Osteoblast (primary cell): Measurements from ENCODE around the gene MBOAT7. TPM values are rescaled to one million over a fixed set of nuclear protein-coding genes. Genes with fewer than 3 reads are reported as not detected.

Experiments
- DNase-seq: peaks from one replicate; pipeline ENCODE4 v3.0.0; 2011; ENCODE audit warnings: low spot score, mixed read lengths; ENCODE audit not compliant: insufficient read length; ENCODE audit errors: missing footprints
- H2AFZ ChIP-seq: 2 replicates; pipeline ENCODE4 v1.6.0; 2011; ENCODE audit warnings: mild to moderate bottlenecking, low read length
- H3K27ac ChIP-seq: 2 replicates; pipeline ENCODE4 v1.5.1; 2011; ENCODE audit warnings: mild to moderate bottlenecking, low read depth, low read length, moderate library complexity
- H3K27me3 ChIP-seq: 2 replicates; pipeline ENCODE4 v1.6.0; 2012; ENCODE audit warnings: mild to moderate bottlenecking, control low read depth, inconsistent platforms, low read length, moderate library complexity; ENCODE audit not compliant: insufficient read depth
- H3K36me3 ChIP-seq: 2 replicates; pipeline ENCODE4 v1.5.1; 2011; ENCODE audit warnings: mild to moderate bottlenecking, low read length, control low read depth, moderate library complexity; ENCODE audit not compliant: insufficient read depth
- H3K4me1 ChIP-seq: 2 replicates; pipeline ENCODE4 v1.5.1; 2011; ENCODE audit warnings: mild to moderate bottlenecking, low read length, control low read depth, moderate library complexity; ENCODE audit not compliant: insufficient read depth
- H3K4me2 ChIP-seq: 2 replicates; pipeline ENCODE4 v1.6.0; 2011; ENCODE audit warnings: mild to moderate bottlenecking, low read length; ENCODE audit not compliant: insufficient read depth
- H3K4me3 ChIP-seq: fragments of 200-600 bp; sonication (generic); 3 replicates; pipeline ENCODE4 v1.5.1; 2012; ENCODE audit warnings: mild to moderate bottlenecking, low read length, inconsistent platforms; ENCODE audit not compliant: insufficient read depth
- H3K79me2 ChIP-seq: 2 replicates; pipeline ENCODE4 v1.6.0; 2012; ENCODE audit warnings: mild to moderate bottlenecking, low read length, control low read depth, inconsistent platforms; ENCODE audit not compliant: insufficient read depth
- H3K9me3 ChIP-seq: 2 replicates; pipeline ENCODE4 v1.5.1; 2011; ENCODE audit warnings: low read depth, low read length, control low read depth
- H4K20me1 ChIP-seq: 2 replicates; pipeline ENCODE4 v1.6.0; 2012; ENCODE audit warnings: mild to moderate bottlenecking, low read length, control low read depth; ENCODE audit not compliant: insufficient read depth
- CTCF ChIP-seq: IDR thresholded peaks from 2 replicates; pipeline ENCODE4 v1.5.1; 2011; ENCODE audit warnings: mild to moderate bottlenecking, low read depth, low read length, moderate library complexity; ENCODE audit errors: extremely low read depth
- total RNA-seq: library from RNA; depleted of rRNA; stranded (reverse); fragments of >200 nt; gene quantifications from 2 replicates; pipeline ENCODE4 v1.2.3, GENCODE V29; 2012

Gene MBOAT7
- total RNA-seq, 1 donor, result 26.1 TPM

DNA sequence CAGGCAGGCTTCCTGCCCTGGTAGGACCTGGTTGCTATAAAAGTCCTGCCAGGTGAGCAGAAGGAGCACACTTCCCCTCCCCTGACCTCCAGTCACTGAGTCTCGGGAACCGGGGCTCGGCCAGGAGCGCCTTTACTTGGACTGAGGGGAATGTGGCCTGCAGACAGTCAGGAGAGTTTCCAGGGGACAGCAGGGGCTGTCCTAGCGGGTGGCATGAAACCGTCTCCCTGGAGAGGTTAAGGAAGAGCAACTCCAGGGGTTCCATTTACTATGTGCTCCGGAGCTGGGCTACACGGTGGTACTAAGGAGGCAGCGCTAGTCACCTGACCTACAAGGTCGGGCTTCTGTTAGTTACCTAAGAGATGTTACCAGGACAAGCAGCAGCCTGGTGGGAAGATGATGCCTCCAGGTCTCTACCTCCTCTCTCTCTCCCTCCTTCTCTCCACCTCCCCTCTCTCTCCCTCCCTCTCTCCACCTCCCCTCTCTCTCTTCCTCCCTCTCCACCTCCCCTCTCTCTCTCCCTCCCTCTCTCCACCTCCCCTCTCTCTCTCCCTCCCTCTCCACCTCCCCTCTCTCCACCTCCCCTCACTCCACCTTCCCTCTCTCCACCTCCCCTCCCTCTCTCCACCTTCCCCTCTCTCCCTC is 55.9 kb downstream of the MBOAT7 start:
- no peak for DNase-seq
- peaks cover 9% of the 10 kb centered on the region for H3K79me2 ChIP-seq
- TF ChIP-seq CTCF, result no peak
- peaks cover 22% of the 10 kb centered on the region for H3K36me3 ChIP-seq
- H2AFZ ChIP-seq, result no peak overlapping the region
- no peaks in the 10 kb centered on the region for H3K9me3 ChIP-seq
- H4K20me1 ChIP-seq, result peaks cover 1% of the 10 kb centered on the region
- H3K27ac ChIP-seq, result no peak overlapping the region
- H3K4me1 ChIP-seq, result peaks cover 11% of the 10 kb centered on the region
- no peak overlapping the region for H3K4me2 ChIP-seq
- no peaks in the 10 kb centered on the region for H3K27me3 ChIP-seq
- H3K4me3 ChIP-seq, result no peak overlapping the region

DNA sequence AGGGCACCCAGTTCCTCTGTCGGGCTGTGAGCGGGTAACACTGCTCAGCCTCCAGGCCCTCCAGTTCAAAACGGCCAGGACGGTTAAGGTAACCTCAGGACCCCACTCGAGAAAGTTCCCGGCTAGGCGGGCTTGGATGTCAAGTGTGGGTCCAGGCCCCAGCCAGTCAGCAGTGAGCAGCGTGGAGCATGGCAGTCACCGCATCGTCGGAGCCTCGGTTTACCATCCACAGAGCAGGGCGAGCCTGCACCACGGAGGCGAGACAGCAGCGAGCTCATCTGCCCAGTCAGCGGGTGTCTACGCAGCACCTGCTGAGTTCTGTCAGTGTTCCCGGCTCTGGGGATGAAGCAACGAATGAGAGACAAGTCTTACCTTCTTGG is 59.8 kb downstream of the MBOAT7 start:
- Histone ChIP-seq H3K79me2 (no peaks in the 10 kb centered on the region), H4K20me1 (no peaks in the 10 kb centered on the region), H3K27ac (no peak overlapping the region), H3K27me3 (no peaks in the 10 kb centered on the region), H2AFZ (no peak overlapping the region), H3K4me3 (no peak overlapping the region), H3K36me3 (peaks cover 36% of the 10 kb centered on the region), H3K4me2 (no peak overlapping the region), H3K4me1 (no peaks in the 10 kb centered on the region), H3K9me3 (no peaks in the 10 kb centered on the region)
- DNase-seq, result no peak
- no peak for TF ChIP-seq CTCF

- Histone ChIP-seq H3K27ac (no peak overlapping the region), H2AFZ (no peak overlapping the region), H3K9me3 (no peaks in the 10 kb centered on the region), H3K36me3 (peaks cover 38% of the 10 kb centered on the region), H3K4me1 (no peaks in the 10 kb centered on the region), H3K27me3 (no peaks in the 10 kb centered on the region), H4K20me1 (no peaks in the 10 kb centered on the region), H3K79me2 (no peaks in the 10 kb centered on the region), H3K4me3 (no peak overlapping the region), H3K4me2 (no peak overlapping the region)
- no peak for DNase-seq
- no peak for TF ChIP-seq CTCF
Observed at GRCh38 chr19:54128796-54129616, 60.4 kb downstream of the MBOAT7 start.

GRCh38 chr19:54128441-54128725 is 61.0 kb downstream of the MBOAT7 start:
- Histone ChIP-seq H3K4me3 (no peak overlapping the region), H4K20me1 (no peaks in the 10 kb centered on the region), H3K79me2 (no peaks in the 10 kb centered on the region), H3K27me3 (no peaks in the 10 kb centered on the region), H3K36me3 (peaks cover 44% of the 10 kb centered on the region), H3K4me2 (no peak overlapping the region), H3K27ac (no peak overlapping the region), H2AFZ (no peak overlapping the region), H3K4me1 (no peaks in the 10 kb centered on the region), H3K9me3 (no peaks in the 10 kb centered on the region)
- no peak for DNase-seq
- no peak for TF ChIP-seq CTCF
